HPDE6-E6E7 (cell line): ENCODE data around the gene MFSD11.
A peak's percentile ranks its signal among the peaks of the same experiment; 100 is the strongest.
"Not testable (repeated sequence)": the region's sequence is repeated elsewhere in the genome, so short reads cannot be mapped to it uniquely, and the experiment has no call there.

Source experiments
- DNase-seq: peaks from one replicate; pipeline ENCODE4 v3.0.0; 2011; ENCODE audit warnings: missing footprints; ENCODE audit errors: extremely low spot score

Gene MFSD11

DNA sequence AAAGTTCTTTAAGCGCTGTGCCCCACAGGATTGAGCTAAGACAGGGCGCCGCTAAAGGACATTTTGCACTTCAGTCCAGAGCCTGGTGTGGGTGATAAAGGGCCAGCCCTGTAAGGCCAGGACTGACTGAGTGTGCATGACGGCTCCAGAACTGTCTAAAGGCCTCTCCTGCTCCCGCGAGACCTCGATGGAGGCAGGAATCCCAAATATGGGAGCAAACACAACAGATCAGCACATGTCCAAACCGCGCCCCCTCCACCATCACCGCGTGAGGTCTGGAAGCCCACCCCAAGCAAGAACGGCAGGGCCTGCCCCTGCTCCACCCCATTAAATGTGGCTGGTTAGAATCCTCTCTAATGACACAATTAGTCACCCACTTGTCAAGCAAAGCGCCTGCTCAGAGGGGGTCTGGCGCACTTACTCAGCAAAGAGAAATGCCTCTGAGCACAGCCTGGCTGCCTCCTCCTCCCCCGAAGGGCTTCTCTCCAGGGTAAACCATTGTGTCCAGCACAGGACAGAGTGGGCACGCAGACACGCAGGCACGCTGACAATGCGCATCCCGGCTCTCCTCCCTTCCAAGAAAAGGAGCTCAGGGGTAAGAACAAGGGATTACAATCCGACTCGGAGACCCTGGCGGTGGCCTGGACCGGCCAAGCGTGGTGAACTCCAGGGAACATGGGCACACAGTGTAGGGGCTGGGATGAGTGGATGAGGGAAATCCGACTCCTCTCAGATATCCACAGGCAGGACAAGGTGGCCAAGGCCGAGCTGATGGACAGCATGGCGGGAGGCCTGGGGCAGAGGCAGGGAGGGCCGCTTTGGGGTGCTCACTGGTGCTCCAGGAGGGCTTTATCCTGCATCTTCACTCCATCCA is 28.6 kb upstream of the MFSD11 start:
- peak; percentile 79 for DNase-seq

DNA sequence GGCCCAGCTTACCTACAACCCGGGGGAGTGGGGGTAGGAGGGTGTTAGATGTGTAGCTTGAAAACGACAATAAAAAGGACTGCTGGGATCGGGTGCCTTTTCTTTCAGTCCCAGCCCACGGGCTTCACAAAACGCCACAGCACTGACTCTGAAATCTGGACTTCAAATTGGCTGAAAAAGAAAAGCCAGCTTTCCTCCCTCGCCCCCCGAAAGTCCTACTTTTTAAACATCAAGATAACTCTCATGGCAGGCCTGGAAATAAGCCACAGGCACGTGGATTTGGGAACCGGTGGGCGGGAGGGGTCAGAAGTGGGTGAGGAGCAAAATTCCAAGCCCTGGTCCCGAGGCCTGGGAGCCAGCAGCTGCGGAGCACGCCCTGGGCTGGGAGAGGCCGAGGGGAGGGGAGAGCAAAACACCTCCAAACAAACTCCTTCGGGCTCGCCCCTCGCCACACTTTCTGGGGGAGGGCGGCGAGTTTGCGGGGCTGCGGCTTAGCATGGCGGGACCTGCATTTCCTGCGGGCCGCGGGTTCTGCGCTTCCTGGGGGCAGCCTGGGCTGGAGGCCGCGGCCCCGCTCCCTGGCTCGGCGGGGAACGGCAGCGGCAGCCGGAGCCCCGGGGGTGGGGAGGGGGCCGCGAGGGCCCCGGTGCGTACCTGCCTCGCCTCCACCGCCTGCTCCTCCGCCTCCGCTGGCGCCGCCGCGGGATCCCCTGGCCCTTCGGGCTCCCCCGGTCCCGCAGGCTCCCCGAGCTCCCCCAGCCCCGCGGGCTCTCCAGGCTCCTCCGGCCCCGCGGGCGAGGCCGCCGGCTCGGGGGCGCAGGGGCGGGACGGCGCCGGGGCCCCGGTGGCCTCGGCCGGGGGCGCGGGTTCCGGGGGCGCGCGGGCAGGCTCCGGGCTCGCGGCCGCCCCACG is 27.7 kb upstream of the MFSD11 start:
- DNase-seq = not testable (repeated sequence)

DNA sequence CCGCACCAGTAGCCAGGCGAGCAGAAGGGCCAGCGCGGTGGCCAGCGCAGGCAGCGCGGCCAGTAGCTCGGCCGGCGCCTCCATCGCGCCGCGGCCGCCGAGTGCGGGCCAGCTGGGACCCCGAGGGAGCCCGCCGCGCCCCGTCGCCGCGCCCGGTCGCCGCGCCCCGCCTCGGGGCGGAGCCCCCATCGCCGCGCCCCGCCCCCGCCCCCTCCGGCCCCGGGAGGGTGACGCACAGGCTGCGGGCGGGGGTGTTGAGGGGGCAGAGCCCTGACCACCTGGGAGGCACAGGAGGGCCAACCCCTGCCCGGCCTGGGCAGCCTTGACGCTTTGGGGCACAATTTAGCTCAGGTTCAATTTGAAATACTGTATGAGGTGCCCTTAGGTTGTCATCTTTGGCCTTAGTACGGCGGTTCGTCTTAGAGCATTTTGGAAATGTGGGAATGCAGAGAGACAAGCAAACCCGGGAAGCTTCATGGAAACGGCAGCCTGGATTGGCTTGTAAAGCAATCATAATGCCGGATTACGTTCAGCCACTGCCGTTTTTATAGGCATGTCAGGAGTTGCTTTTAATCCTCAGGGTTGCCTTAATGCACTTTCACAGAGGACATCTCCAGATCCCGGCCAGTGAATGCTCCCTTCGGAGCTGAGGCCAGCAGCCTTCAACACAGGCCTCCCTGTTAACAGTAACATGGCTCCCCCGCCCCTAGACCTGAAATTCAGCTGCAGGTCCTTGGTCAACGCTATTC is 26.9 kb upstream of the MFSD11 start, which contains the start of gene MXRA7:
Gene MXRA7 (minus strand): TSS at position 103 of the 749 bp plus-strand sequence. CDS start 19 bp downstream, at position 84.
- peak; percentile 75 for DNase-seq

DNA sequence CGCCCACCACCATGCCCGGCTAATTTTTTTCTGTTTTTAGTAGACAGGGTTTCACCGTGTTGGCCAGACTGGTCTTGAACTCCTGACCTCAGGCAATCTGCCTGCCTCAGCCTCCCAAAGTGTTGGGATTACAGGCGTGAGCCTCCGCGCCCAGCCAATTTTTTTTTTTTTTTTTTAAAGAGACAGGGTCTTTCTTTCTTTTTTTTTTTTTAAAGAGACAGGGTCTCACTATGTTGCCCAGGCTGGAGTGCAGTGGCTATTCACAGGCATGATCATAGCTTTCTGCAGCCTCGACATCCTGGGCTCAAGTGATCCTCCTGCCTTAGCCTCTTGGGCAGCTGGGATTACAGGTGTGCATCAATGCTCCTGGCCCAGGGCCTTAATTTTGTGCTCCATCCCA is 25.6 kb upstream of the MFSD11 start:
- not testable (repeated sequence) for DNase-seq

DNA sequence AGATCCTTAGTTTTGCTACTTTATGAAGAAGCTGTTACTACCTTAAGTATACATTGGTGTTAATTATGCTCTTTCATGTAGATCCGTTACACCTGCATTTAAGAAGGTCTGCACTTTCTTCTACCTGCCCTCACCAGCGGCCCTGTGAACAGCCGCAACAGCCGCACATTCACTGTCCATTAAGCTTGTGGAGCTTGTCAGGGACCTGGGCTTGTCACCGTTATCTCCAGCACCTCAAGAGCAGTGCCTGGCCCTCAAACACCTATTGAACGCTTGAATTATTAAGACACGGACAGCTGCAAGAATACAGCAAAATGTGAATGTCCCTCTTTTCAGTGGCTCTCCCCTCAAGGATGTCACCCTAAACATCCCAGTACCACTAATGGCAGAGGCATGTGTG is 24.2 kb upstream of the MFSD11 start:
- DNase-seq = no peak

DNA sequence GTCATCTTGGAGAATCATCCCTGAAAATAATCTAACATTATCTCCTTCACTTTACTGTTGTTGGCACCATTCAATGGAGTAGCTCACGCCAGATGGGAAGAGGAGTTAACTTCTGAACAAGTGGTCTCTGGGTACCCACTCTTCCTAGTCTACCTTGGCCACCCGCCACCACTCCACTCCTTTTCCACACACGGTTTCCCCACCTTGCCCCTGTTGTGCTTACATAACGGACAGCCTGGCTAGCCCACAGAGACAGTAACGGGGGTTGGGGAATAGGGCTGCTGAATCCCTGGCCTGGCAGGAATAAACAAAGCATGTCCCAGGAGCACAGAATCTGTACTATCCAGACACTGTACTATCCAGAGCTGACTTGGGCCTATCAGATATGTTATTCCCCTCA is 23.6 kb upstream of the MFSD11 start:
- DNase-seq = no peak

DNA sequence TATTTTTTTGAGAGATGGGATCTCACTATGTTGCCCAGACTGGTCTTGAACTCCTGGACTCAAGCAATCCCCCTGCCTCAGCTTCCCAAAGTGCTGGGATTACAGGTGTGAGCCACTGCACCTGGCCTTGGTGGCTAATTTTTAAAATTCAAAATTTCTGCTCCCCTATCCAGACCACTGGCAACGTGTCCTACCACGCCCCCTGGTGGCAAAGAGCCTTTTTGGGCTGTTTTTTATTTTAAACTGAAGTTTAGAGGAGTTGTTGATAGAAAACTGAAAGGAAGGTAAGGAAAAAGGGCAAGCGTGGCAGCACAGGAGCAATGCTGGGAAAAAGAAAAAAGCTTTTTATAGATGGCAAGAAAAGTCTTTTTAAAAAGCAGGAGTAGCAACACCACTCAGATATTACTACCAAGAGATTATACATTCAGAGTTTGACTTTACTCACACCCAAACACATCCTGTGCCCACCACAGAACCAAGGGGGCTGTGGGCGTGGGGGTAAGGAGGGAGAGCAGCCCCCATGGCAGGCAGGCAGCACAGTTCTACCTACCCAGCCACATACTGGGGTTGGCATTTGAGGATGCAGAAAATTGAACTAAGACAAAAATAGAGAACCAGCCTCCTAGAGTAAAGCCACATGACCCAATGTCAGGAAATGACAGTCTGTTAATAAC is 23.0 kb upstream of the MFSD11 start:
- no peak for DNase-seq

DNA sequence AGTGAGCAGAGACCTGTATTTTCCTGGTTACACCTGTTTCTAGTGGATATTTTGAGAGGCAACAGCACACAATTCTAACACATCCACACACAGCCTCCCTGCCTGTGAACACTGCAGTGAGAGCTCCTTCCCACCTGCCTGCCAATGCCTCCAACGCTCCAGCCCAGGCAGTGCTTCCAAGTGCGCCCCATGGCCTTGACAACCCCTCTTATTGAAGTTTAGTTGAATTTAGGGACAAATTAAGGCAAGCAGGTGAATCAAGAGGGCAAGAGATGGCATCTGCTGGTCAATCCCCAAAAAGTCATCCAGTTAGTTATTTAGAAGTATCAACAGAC is 22.5 kb upstream of the MFSD11 start:
- DNase-seq = no peak

DNA sequence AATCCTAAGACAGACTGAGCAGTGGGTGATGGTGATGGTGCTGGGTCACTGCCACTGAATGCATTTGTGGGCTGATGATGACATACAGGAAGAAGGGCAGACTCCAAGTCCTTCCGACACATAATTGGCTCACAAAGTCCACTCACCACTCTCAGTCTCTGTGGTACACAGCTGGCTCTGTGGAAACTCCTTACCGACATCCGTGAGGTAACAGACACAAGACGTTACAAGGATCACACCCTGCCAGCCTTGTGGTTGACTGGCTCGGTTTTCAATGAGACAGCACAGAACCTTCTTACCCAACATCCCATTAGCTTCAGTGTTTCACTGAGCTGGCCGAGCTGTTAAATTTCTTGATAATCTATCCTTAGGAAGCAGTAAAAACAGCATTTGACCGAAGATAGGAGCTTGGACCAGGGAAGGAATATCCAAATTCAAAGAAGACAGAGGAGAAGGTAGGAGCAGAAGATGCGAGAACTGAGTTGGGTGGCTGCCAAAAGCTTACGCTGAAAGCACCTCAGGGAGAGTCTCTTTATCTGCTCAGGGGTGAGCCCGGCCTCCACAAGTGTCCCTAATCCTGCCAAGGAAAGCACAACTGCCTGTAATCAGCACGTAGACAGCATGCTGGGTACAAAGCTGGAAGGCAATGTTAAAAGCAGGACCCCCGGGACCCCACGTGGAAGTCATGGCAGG is 21.6 kb upstream of the MFSD11 start:
- no peak for DNase-seq

DNA sequence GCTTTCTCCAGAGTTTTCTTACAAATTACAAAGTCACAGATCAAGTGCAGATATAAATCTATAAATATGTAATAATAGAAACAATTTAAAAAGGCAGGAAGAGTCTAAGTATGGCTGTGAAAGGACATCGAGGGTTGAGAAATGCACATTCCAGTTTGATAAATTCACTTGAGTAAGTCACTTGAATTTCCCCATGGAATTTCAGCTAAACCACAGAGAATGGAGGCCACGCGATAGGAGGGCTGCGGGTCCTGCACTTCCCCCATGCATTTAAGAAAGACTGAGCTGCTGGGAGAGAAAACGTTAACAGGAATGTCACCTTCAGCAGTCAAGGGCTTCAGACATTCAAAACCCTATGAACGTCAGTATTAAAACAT is 21.1 kb upstream of the MFSD11 start:
- DNase-seq = no peak

DNA sequence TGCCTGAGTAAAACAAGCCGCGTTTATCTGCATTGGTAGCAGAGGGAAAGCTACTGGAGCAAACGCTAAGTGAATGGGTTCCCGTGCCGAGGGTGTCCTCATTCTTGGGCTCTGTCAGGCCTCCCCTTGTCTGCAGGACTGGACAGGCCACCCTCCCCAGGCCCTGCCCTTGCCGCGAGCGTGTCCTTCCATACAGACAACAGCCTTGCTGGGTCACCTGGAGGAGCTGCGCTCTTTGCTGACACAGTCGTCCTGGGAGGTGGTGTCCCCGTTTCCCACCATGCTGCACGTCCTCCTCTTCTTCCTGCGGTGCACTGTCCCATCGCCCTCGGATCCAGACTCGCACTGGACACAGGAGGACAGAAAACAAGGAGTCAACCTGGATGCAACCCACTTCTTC is 19.4 kb upstream of the MFSD11 start:
- no peak for DNase-seq

DNA sequence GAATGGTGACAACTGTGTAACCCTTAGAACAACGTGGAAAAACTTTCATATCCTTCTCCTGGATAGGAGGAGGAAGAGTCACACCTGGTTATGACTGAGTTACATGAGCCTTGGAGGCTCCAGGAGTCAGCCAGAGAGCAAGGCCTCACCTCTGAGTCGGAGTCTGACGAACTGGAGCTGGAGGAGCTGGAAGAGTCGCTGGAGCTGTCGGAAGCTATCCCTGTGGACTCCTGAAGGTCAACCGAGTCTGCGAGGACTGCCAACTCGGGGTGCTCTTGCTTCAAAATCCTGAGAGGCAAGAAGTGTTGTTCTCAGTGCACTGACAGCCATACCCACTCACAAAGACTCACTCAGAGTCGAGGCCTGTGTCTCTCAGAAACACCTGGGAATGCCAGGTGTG is 17.7 kb upstream of the MFSD11 start:
- DNase-seq = no peak

DNA sequence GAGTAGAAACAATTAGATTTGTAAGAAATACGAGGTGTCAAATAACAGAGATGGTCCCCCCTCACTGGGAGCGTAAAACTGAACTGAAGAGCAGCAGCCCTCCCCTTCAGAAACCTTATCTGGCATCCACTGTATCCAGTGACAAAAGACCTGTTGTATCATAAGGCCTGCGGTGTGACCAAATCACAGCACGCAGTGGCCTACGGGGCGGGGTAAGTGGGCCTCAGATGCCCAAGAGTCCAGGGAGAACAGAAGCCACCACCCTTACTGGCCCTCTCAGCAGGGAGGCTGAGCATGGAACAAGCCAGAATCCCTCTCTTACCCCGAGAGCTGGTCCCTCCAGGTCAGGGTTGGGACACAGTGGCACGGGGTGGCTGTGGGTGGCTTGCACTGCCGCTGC is 17.0 kb upstream of the MFSD11 start:
- DNase-seq = no peak

DNA sequence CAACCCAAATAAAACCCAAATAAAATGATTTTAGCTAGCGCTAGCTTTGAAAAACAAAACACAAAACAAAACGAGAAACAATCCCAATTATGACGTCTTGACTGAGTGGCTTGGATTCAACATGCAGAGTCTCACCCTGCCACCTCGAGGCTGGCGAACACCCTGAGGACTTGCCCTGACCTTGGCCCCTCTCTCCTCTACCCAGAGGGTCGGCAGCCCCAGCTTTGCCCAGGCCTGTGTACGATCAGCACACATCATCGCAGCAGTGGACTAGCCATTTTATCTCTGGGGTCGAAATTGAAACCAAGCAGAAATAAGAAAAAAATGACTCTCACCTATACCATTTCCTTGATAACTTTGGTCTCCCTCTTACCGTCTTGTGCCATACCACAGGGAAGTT is 16.5 kb upstream of the MFSD11 start:
- no peak for DNase-seq

DNA sequence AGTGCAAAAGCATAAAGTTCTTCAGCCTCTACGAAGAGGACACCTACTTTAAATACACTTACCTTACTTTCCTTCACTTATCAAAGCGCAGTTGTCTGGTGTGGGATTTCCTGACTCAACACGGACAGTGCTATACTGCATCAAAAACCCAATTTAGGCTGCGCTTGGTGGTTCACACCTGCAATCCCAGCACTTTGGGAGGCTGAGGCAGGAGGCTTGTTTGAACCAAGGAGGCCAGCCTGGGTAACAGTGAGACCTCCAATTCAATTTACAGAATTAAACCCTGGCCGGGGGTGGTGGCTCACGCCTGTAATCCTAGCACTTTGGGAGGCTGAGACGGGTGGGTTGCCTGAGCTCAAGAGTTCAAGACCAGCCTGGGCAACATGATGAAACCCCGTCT is 15.6 kb upstream of the MFSD11 start:
- no peak for DNase-seq

DNA sequence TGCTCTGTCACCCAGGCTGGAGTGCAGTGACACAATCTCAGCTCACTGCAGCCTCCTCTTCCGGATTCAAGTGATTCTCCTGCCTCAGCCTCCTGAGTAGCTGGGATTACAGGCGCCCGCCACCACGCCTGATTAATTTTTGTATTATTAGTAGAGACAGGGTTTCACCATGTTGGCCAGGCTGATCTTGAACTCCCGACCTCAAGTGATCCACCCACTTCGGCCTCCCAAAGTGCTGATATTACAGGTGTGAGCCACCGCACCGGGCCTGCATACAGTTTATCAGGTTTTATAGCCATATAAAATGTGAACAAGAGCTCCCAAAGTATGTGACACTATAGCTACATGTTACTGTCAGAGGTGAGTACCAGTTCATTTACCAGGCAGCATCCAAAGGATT is 14.9 kb upstream of the MFSD11 start:
- DNase-seq = not testable (repeated sequence)

DNA sequence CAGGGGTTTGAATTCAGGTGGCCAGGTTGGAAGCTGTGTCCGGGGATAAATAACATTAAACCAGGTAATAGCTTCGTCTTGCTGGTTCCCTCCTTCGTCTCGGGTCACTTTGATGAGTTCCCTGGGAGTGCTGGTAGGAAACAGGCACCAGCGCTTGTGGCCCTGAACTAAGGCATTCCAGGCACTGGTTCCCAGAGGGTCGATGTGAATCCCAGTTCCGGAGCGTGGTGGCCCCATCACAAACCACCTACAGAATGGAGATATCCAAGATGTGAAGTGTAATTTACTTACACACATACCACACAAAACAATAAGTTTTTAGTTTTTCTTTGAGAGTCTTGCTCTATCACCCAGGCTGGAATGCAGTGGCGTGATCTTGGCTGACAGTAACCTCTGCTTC is 14.1 kb upstream of the MFSD11 start:
- no peak for DNase-seq

DNA sequence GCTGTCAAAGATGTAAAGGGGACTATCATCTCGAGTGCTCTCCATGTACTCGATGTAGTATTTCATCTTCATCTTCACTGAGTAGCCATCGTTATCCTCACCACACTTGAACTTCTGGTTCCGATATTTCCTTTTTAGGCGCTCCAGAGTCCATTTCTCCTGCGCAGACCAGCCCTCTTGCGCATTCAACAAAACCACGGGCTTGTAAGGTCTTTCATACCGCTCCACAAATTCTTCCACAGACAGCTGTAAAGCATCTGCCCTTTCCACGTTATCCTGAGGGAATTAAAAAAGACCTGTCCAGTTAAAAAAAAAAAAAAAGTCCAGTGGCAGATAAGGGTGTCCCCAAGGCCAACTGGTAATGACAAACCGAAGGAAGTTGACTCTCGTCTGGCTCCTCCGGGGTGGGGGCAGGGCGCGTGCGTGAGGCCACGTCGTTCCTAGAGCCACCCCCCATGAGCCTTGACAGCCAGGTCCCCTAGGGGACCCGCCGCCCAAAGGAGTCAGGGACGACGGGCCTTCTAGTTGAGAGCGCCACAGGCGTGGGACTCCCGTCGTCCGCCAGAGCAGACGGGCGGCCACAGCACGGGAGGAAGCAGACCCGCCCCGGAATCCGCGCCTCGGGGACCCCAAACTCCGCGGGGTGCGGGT is 12.2 kb upstream of the MFSD11 start:
- DNase-seq = no peak

DNA sequence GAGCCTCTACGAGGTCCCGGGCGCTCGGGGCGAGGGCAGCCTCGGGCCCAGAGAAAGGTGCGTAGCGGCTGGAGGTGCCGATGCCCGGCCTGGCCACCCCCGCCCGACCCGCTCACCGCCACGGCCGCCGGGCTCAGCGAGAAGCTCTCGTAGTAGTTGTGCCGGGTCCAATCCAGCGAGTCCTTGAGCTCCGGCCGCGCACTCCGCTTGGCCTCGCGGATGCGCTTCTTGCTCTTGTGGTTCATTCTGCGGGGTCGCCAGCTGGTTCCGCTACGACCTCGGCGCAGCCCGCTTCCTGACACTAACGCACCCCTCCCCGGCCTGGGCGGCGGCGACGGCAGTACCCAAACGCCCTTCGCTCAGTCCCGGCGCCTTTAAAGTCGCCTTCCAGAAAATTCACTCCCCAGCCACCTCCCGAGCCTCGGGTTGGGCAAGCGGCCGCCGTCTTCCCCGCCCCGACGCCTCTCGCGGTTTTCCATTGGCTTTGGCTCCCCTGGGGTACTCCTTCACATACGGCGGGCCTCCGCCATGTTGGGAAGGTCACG is 11.6 kb upstream of the MFSD11 start, which contains the start of gene JMJD6:
Gene JMJD6 (minus strand): TSS at position 376 of the 545 bp plus-strand sequence. CDS start 131 bp downstream, at position 245.
- peak; percentile 98 for DNase-seq
